A549 (cell line): Measurements from ENCODE around the gene C2CD3.

Experiments used
- CTCF ChIP-seq: fragments of >200 bp; sonication (Bioruptor Twin); formaldehyde crosslinking; IDR thresholded peaks from 3 replicates; pipeline ENCODE4 v1.5.1; 2016
- ESRRA ChIP-seq: fragments of 150-350 bp; IDR thresholded peaks from 2 replicates; pipeline ENCODE4 v1.6.1; 2014; ENCODE audit warnings: mild to moderate bottlenecking, low read length, borderline replicate concordance
- HDAC2 ChIP-seq: fragments of 200-600 bp; sonication (generic); IDR thresholded peaks from 2 replicates; pipeline ENCODE4 v1.6.1; 2016
- HOXB5 ChIP-seq: fragments of 250-450 bp; sonication (Bioruptor Pico); IDR thresholded peaks from 2 replicates; pipeline ENCODE4 v1.5.0; 2020; ENCODE audit warnings: mild to moderate bottlenecking, moderate library complexity
- PBX3 ChIP-seq: IDR thresholded peaks from 2 replicates; pipeline ENCODE4 v1.6.1; 2012
- RAD21 ChIP-seq, 2 experiments: fragments of >200 bp in 1 of 2; sonication (Bioruptor Twin) in 1 of 2; formaldehyde crosslinking in 1 of 2; IDR thresholded peaks in 1 of 2; conservative IDR thresholded peaks in 1 of 2; 2 replicates in 1 of 2; 3 replicates in 1 of 2; pipeline ENCODE4 v1.6.1; 2012 to 2018; ENCODE audit warnings: inconsistent platforms in 1 of 2
- TP53 ChIP-seq: fragments of 250-450 bp; sonication (Bioruptor Pico); IDR thresholded peaks from 2 replicates; pipeline ENCODE4 v1.5.0; 2021; ENCODE audit warnings: mild to moderate bottlenecking, moderate library complexity
- ZFP36 ChIP-seq: fragments of 450-650 bp; IDR thresholded peaks from 2 replicates; pipeline ENCODE4 v1.6.1; 2014; ENCODE audit warnings: borderline replicate concordance; ENCODE audit not compliant: partially characterized antibody
- ZSCAN20 ChIP-seq: fragments of 250-450 bp; sonication (Bioruptor Pico); IDR thresholded peaks from 2 replicates; pipeline ENCODE4 v1.8.0; 2022; ENCODE audit warnings: mild to moderate bottlenecking, moderate library complexity

- TF ChIP-seq CTCF (no peak), TP53 (CRISPR knock-in tag) (no peak), HOXB5 (CRISPR knock-in tag) (no peak), PBX3 (no peak), ZSCAN20 (CRISPR knock-in tag) (no peak), ZFP36 (no peak), ESRRA (no peak), HDAC2 (no peak), RAD21 (conservative IDR thresholded peaks at IDR 0.05 in 1 of 2, IDR thresholded peaks at IDR 0.05 in 1 of 2) (no peak)
Observed at GRCh38 chr11:74085542-74085892, 85.3 kb downstream of the C2CD3 start.
